Measurements from ENCODE around the gene DUOXA2.
"Not testable (repeated sequence)": the region's sequence is repeated elsewhere in the genome, so short reads cannot be mapped to it uniquely, and the experiment has no call there.

Gene DUOXA2

GRCh38 chr15:45094358-45094730 is 19.8 kb upstream of the DUOXA2 start:
- no peak for DNase-seq (ENCODE audit: low read depth in 2 of 2, low spot score in 1 of 2)

- no peak for DNase-seq (ENCODE audit: low read depth in 2 of 2, low spot score in 1 of 2)
Measured at GRCh38 chr15:45095661-45096060, 18.5 kb upstream of the DUOXA2 start.

GRCh38 chr15:45097466-45097865 is 16.7 kb upstream of the DUOXA2 start:
- no peak for DNase-seq (ENCODE audit: low read depth in 2 of 2, low spot score in 1 of 2)

DNA sequence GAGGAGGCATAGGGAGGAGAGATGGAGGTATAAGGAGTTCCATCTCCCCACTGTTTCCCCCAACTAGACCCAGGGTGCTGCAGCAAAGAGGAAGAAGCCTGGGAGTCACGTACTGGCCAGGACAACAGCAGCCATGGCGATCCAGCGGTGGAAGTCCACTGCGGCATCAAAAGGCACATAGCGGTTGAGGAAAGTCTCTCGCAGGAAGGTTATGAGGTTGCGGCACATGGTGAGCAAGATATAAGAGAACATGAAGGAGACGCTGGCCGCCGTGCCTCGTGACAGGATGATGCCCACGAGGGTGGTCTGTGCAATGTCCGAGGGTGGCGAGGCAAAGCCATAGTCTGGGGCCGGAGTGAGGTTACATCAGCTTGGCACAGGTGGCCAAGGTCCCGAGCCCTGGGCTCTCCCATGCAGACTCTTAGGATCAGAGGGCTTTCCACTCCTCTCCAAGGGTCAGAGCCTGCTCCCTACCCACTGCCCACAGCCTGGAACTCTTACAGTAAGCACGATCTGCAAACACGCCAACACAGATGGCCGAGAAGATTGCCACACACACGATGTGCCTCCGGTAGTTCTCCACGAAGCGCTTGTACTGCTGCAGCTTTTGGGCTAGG is 14.5 kb upstream of the DUOXA2 start:
- DNase-seq (ENCODE audit: low read depth in 2 of 2, low spot score in 1 of 2) = no peak

- no peak for DNase-seq (ENCODE audit: low read depth in 2 of 2, low spot score in 1 of 2)
Measured at GRCh38 chr15:45100884-45101625, 13.1 kb upstream of the DUOXA2 start.

DNA sequence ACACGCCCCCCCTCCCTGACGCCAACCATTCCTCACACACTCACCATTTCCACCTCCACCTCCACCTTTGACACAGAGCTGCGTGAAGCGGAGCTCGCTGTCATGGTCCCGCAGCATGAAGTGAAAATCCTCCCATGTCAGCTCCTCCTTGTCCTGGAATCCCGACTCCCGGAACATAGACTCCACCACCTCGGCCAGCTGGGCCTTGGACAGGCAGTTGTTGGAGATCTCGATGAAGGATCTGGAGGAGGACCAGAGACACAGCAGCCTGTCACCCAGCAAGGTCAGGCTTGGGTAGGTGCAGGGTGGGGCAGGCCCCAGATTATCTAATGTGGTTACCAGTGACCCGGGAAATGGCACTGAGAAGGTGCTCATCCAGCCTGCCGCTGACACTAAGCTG is 12.4 kb upstream of the DUOXA2 start:
- no peak for DNase-seq (ENCODE audit: low read depth in 2 of 2, low spot score in 1 of 2)

GRCh38 chr15:45102226-45102625 is 11.9 kb upstream of the DUOXA2 start:
- DNase-seq (ENCODE audit: low read depth in 2 of 2, low spot score in 1 of 2) = no peak

- not testable (repeated sequence) for DNase-seq (ENCODE audit: low read depth in 2 of 2, low spot score in 1 of 2)
Measured at GRCh38 chr15:45104170-45104569, 10.0 kb upstream of the DUOXA2 start.

- no peak for DNase-seq (ENCODE audit: low read depth in 2 of 2, low spot score in 1 of 2)
Measured at GRCh38 chr15:45105586-45105985, 8.5 kb upstream of the DUOXA2 start.

DNA sequence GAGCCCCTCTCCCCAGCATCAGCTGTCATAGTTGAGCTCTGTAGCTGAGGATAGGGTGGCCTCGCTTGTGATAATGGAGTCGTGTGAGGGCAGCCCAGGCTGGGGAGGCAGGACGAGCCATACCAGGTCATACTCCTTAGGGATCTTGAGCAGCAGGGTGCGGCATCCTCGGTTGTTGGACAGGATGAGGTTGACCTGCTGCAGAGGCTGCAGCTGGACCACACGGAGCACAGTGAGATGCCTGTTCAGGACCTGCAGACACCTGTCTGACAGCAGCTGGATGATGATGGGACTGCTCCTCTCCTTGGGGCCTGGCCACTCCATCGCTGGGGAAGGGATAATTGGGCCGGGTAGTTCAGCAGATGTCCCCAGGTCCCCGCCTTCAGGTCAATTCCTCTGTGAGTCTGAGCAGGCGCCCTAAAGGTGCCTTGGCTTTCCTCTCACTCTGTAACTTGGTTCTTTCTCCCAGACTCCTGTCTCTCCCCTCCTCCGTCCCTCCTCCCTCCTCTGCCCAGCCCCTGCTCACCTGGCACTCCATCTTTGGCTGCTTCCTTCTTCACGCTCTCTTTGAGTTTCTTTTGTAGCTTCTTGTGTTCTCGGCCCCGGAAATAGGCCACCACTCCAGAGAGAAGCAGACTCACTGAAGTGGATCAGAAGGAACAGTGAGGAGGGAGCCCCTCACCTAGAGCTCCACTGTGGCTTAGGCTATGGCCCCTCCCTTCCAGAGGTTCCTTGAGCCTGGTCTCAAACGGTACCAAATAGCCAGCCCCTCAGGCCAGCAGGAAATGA is 7.9 kb upstream of the DUOXA2 start:
- no peak for DNase-seq (ENCODE audit: low read depth in 2 of 2, low spot score in 1 of 2)

DNA sequence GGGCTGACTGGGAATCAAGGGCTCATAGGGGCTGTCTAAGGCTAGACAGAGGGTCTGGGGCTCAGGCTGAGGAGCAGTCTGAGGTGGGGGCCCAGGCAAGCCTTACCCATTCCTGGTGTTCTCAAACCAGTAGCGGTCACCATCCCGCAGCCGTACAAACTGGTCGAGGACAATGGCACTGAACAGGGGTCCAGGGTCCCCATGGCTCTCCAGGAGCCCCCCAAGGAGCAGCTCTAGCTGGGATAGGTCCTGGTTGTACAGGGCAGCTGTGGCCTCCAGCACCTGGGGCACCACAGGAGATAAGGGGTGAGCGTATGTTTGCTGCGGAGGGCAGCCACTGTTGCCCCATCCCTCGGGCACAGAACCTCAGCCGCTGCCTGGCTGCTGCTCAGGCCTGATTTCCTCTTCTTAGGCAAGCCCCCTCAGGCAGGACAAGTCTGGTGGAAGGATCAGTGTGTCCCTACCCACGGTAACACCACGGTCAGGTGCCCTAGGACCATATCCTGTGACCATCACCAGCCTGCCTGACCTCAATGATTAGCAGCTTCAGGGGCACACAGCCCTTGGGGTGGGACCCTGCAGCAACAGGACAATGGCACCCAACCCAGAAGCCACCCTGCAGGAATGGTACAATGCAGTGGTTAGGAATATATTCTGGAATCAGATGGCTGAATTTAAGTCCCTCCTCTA is 6.0 kb upstream of the DUOXA2 start:
- DNase-seq (ENCODE audit: low read depth in 2 of 2, low spot score in 1 of 2) = no peak

GRCh38 chr15:45110256-45110820 is 3.8 kb upstream of the DUOXA2 start:
- DNase-seq (ENCODE audit: low read depth in 2 of 2, low spot score in 1 of 2) = no peak

DNA sequence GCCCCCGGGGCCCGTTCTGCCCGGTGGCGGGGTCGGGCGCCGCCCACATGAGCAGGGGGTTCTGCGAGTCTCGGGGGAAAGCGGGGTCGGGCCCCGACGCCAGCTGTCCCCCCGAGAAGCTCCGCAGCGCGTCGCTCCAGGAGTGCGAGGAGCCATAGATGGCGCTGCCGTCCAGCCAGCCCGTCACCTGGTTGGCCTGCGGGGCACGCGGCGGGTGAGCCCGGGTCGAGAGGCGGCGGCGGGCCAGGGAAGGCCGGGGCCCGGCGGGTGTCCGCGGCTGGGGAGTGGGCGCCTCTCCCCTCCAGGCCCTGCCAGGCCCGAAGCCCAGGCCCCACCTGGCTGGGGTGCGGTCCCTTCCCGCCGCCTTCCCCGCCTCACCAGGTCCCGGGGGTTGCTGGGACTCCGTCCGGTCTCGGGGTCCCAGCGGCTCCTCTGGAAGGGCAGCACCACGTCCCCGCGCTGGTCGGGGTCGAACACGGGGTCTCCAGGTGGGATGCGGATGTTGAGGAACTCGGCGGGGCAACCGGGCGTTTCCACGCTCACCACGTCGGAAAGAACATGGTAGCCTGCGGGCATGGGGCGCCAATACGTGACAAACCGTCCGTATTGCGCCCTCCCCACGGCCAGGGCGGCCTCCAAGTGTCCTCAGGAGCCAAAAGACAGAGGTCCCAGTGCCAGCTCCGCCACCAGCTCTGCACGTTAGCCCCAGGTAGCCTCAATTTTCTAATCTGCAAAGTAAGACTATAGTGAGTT is 2.6 kb upstream of the DUOXA2 start:
- DNase-seq (ENCODE audit: low read depth in 2 of 2, low spot score in 1 of 2) = no peak

DNA sequence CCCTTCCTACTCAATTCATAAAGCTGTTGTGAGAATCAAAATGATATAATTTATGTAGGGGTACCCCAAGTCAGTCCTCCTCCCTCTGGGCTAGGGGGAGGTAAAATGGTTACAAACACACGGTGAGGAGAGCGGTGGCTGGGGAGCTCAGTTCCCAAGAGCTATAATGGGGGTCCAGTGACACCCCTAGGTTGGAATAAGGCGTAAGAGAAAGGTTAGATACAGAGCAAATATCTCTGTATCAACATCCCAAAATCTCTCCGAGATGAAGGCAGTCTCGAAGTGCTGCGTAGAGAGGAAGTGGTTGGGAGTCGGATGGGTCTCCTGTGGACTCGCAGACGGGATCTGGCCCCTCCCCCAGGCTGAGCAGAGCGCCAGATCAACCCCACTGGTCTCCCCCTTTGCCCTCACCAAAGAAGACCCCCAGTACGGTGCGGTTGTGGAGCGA is 2.0 kb upstream of the DUOXA2 start:
- no peak for DNase-seq (ENCODE audit: low read depth in 2 of 2, low spot score in 1 of 2)

DNA sequence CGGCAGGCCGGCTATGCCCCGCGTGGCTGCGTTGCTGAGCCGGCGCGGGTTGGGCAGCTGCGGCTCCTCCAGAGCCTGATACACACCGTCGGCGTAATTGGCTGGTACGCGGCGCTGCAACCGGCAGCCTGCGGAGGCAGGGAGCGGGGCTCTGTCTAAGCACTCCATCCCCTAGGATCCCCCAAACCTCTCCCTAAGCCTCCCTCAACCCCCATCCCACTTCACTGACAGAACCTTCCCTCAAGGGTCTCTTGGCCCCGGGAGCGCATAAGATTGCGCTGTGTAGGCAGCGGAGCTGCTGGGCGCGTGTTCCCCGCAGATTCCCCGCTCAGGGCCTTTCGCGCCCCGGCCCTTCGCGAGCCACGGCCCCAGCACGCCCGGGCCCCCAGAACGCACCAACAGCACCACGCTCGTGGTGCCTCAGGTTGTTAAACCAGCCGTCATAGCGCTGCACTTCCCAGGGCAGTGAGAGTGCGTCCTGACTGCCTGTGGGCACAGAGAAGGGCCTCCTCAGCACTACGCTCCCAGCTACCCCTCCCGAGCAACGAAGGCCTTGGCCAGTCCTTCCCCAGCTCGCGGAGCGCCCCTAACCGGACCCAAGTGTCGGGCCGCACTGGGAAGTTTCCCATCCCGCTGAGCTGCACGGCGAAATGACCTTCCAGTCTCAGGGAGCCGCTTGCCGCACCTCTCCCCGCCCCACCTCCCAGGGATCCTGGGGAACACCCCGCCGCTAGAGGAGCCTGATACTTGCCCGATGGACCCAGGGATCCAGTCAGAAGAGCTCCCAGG is 1.3 kb upstream of the DUOXA2 start:
- no peak for DNase-seq (ENCODE audit: low read depth in 2 of 2, low spot score in 1 of 2)

DNA sequence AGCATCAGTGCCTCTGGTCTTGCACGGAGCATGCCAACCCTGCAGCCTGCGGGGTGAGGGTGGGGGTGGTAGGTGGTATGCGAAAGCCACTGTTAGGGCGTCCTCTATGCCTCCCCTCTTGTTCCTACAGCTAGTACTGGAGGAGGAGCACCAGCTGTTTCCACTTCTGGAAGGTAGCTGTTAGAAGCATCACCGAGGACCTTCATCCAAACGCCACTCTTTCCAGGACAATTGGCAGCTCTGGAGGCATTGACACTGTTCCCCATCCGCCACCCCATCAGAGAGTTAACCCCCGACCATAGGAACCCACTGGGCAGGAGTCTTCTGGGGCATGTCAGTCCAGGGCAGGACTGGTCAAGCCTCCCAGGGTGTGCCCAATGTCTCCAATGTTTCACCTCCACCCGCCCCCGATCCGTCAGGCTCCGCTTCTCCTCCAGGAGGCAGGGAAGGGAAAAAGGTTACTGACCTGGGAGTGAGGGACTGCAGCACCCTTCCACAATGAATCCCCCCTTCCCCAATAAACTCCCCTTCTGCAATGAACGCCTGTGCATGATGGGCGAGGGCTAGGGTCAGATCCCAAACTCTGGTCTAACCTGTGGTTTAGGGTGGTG is 641 bp upstream of the DUOXA2 start:
- no peak for DNase-seq (ENCODE audit: low read depth in 2 of 2, low spot score in 1 of 2)

DNA sequence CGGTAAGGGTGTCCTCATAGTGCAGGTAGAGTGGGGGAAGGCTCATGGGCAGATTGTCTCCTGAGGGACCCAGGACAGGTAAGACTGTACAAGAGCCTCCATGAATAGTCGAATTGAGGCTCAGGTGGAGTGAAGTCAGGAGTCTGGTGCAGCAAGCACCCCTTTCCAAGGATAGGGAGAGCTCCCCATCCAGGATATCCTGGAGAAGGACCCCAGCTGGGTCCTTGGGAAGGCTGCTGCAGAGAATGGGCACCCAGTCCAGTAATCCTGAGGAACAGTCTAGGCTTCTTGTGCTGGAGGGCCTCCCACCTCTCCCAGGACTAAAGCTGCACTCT is 592 bp downstream of the DUOXA2 start:
- no peak for DNase-seq (ENCODE audit: low read depth in 2 of 2, low spot score in 1 of 2)

DNA sequence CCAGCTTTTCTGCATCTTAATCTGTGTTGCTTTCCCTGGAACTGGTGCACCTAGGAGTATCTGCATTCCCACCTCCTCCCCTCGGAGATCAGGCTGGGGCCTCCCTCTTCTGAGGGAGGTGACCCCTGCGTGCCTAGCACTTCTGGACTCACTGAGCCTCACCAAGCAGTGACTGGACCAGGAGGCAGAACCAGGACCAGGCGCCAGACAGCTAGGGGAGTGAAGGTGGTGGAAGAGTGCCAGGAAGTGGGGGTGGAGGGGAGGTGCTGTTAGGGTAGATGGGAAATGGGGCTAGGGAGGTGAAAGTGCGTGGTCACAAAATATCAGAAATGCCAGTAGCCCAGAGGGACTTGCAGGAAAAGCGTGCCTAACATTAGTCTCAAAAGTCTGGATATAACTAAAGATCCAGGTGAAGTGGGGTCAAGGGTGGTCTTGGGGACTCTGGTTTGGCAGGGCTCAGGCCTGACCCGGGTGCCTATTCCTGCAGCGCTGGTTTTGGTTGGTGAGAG is 1.2 kb downstream of the DUOXA2 start:
- no peak for DNase-seq (ENCODE audit: low read depth in 2 of 2, low spot score in 1 of 2)

- no peak for DNase-seq (ENCODE audit: low read depth in 2 of 2, low spot score in 1 of 2)
Measured at GRCh38 chr15:45116006-45116481, 1.9 kb downstream of the DUOXA2 start.
